Measurements from ENCODE around the gene ATG2A. TPM values are rescaled to one million over a fixed set of nuclear protein-coding genes. Genes with fewer than 3 reads are reported as not detected.

The ATG2A gene
- total and polyA plus RNA-seq, 9 of the 15 experiments (the other 6 are each of a cell fraction or from before 2014, with no cell fraction given) = 0.25 to 45.9 (median 5.2) TPM

- no peak for TF ChIP-seq RAD21 (CRISPR knock-in tag; conservative IDR thresholded peaks at IDR 0.05 in 1 of 2, IDR thresholded peaks at IDR 0.05 in 1 of 2)
- TF ChIP-seq, protein P1, sequence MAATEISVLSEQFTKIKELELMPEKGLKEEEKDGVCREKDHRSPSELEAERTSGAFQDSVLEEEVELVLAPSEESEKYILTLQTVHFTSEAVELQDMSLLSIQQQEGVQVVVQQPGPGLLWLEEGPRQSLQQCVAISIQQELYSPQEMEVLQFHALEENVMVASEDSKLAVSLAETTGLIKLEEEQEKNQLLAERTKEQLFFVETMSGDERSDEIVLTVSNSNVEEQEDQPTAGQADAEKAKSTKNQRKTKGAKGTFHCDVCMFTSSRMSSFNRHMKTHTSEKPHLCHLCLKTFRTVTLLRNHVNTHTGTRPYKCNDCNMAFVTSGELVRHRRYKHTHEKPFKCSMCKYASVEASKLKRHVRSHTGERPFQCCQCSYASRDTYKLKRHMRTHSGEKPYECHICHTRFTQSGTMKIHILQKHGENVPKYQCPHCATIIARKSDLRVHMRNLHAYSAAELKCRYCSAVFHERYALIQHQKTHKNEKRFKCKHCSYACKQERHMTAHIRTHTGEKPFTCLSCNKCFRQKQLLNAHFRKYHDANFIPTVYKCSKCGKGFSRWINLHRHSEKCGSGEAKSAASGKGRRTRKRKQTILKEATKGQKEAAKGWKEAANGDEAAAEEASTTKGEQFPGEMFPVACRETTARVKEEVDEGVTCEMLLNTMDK (IDR thresholded peaks at IDR 0.05; ENCODE audit: borderline replicate concordance, insufficient read depth, low read depth, low read length, poor library complexity, severe bottlenecking) = no peak
- no peak for TF ChIP-seq ETV6 (IDR thresholded peaks at IDR 0.05; ENCODE audit: borderline replicate concordance in 1 of 2, low read depth in 2 of 2, low read length in 1 of 2)
- no peak for TF ChIP-seq ETV6 (CRISPR knock-in tag; IDR thresholded peaks at IDR 0.05; ENCODE audit: borderline replicate concordance)
- TF ChIP-seq, protein P2, sequence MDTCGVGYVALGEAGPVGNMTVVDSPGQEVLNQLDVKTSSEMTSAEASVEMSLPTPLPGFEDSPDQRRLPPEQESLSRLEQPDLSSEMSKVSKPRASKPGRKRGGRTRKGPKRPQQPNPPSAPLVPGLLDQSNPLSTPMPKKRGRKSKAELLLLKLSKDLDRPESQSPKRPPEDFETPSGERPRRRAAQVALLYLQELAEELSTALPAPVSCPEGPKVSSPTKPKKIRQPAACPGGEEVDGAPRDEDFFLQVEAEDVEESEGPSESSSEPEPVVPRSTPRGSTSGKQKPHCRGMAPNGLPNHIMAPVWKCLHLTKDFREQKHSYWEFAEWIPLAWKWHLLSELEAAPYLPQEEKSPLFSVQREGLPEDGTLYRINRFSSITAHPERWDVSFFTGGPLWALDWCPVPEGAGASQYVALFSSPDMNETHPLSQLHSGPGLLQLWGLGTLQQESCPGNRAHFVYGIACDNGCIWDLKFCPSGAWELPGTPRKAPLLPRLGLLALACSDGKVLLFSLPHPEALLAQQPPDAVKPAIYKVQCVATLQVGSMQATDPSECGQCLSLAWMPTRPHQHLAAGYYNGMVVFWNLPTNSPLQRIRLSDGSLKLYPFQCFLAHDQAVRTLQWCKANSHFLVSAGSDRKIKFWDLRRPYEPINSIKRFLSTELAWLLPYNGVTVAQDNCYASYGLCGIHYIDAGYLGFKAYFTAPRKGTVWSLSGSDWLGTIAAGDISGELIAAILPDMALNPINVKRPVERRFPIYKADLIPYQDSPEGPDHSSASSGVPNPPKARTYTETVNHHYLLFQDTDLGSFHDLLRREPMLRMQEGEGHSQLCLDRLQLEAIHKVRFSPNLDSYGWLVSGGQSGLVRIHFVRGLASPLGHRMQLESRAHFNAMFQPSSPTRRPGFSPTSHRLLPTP (IDR thresholded peaks at IDR 0.05; ENCODE audit: borderline replicate concordance, extremely low read depth, insufficient read length) = no peak
- no peak for TF ChIP-seq FOXJ3 (CRISPR knock-in tag; IDR thresholded peaks at IDR 0.05)
- TF ChIP-seq ATF3 (IDR thresholded peaks at IDR 0.05) = 0 out of 2 replicates have a peak, but pooled peaks have one; percentile 21
- no peak for TF ChIP-seq ATF3 (CRISPR knock-in tag; conservative IDR thresholded peaks at IDR 0.05)
- no peak for TF ChIP-seq ZNF384 (IDR thresholded peaks at IDR 0.05; ENCODE audit: low read depth, low read length)
- TF ChIP-seq NR2F6 (CRISPR knock-in tag; IDR thresholded peaks at IDR 0.05) = no peak
- no peak for TF ChIP-seq TAF9B (IDR thresholded peaks at IDR 0.05; ENCODE audit: partially characterized antibody)
- peak; percentile 62; the same call in 1 of the 2 replicates for TF ChIP-seq SMARCA4 (IDR thresholded peaks at IDR 0.05)
- TF ChIP-seq STAG1 (CRISPR knock-in tag; IDR thresholded peaks at IDR 0.05; ENCODE audit: borderline replicate concordance) = no peak
- TF ChIP-seq RCOR1 (IDR thresholded peaks at IDR 0.05; ENCODE audit: borderline replicate concordance in 1 of 2, low read depth in 2 of 2, low read length in 2 of 2) = peak in 1 of 2 experiments; percentile 53; a peak in 2 of 4 replicates
- no peak for TF ChIP-seq ADNP (tag; IDR thresholded peaks at IDR 0.05)
- TF ChIP-seq BRCA1 (IDR thresholded peaks at IDR 0.05) = no peak
- TF ChIP-seq BRCA1 (CRISPR knock-in tag; IDR thresholded peaks at IDR 0.05) = no peak
- TF ChIP-seq JUNB (CRISPR knock-in tag; conservative IDR thresholded peaks at IDR 0.05) = no peak
- TF ChIP-seq KLF10 (CRISPR knock-in tag; IDR thresholded peaks at IDR 0.05) = no peak
Measured at GRCh38 chr11:64870176-64870892, 46.7 kb downstream of the ATG2A start (continued).

Measured in K562 (cell line).